WTC11 (cell line): Measurements from ENCODE around the gene UBE2S. TPM values are rescaled to one million over a fixed set of nuclear protein-coding genes. Genes with fewer than 3 reads are reported as not detected.
A peak's percentile ranks its signal among the peaks of the same experiment; 100 is the strongest.

Experiments
- ATAC-seq: fragments of 200-7000 bp; cut with Tn5 transposase; 2 replicates; pipeline ENCODE4 v1.10.0; 2021; ENCODE audit warnings: mild to moderate bottlenecking, moderate library complexity
- CTCF ChIA-PET: fragments of 300-600 bp; sonication (Branson Sonifier 250); formaldehyde crosslinking; loops from one replicate; lab custom pipeline; 2021; ENCODE audit warnings: antibody characterized with exemption; lab: Charles Lee
- POLR2A ChIA-PET: fragments of 350-600 bp; sonication (Branson Sonifier 250); formaldehyde crosslinking; loops from one replicate; lab custom pipeline; 2021; ENCODE audit warnings: antibody characterized with exemption; lab: Charles Lee
- DNase-seq: peaks from one replicate; pipeline ENCODE4 v3.0.0; 2021; ENCODE audit warnings: low spot score
- H3K27ac Mint-ChIP-seq: 2 replicates; pipeline ENCODE4 v1.8.0; 2021; ENCODE audit warnings: mixed read lengths
- H3K27me3 Mint-ChIP-seq: 2 replicates; pipeline ENCODE4 v1.8.0; 2021; ENCODE audit warnings: low read depth, mild to moderate bottlenecking, moderate library complexity, mixed read lengths
- H3K36me3 Mint-ChIP-seq: 2 replicates; pipeline ENCODE4 v1.8.0; 2021; ENCODE audit warnings: mixed read lengths
- H3K4me1 Mint-ChIP-seq: 2 replicates; pipeline ENCODE4 v1.8.0; 2022; ENCODE audit warnings: mixed read lengths
- H3K4me3 Mint-ChIP-seq: 2 replicates; pipeline ENCODE4 v1.8.0; 2021; ENCODE audit warnings: mild to moderate bottlenecking, moderate library complexity, mixed read lengths
- H3K9me3 Mint-ChIP-seq: 2 replicates; pipeline ENCODE4 v1.8.0; 2021; ENCODE audit warnings: mixed read lengths
- CREB1 ChIP-seq: sonication (generic); formaldehyde crosslinking; IDR thresholded peaks from 2 replicates; pipeline ENCODE4 v1.8.0; 2023; ENCODE audit warnings: mild to moderate bottlenecking, missing genetic modification reagents
- GTF2I ChIP-seq: fragments of 250-450 bp; sonication (Bioruptor Pico); conservative IDR thresholded peaks from 2 replicates; pipeline ENCODE4 v1.4.0; 2021; ENCODE audit warnings: mild to moderate bottlenecking
- JAZF1 ChIP-seq: fragments of 250-450 bp; sonication (Bioruptor Pico); IDR thresholded peaks from 2 replicates; pipeline ENCODE4 v1.9.0; 2021; ENCODE audit warnings: moderate library complexity, mild to moderate bottlenecking, inconsistent platforms
- TEAD4 ChIP-seq: sonication (generic); formaldehyde crosslinking; IDR thresholded peaks from 2 replicates; pipeline ENCODE4 v1.8.0; 2022; ENCODE audit warnings: mild to moderate bottlenecking, missing genetic modification reagents
- total RNA-seq: library from RNA; stranded (reverse); gene quantifications from 3 replicates; pipeline ENCODE4 v1.2.3, GENCODE V29; 2021
- TF ChIP-seq, protein P1 (sequence below): sonication (generic); formaldehyde crosslinking; IDR thresholded peaks from 2 replicates; pipeline ENCODE4 v1.8.1; 2022; ENCODE audit warnings: mild to moderate bottlenecking, missing genetic modification reagents, moderate library complexity, borderline replicate concordance
- TF ChIP-seq, protein P2 (sequence below): sonication (generic); formaldehyde crosslinking; IDR thresholded peaks from 2 replicates; pipeline ENCODE4 v1.8.1; 2023; ENCODE audit warnings: mild to moderate bottlenecking, moderate library complexity, missing genetic modification reagents
- TF ChIP-seq, protein P3 (sequence below): sonication (generic); formaldehyde crosslinking; IDR thresholded peaks from 2 replicates; pipeline ENCODE4 v1.8.0; 2022; ENCODE audit warnings: missing genetic modification reagents
- TF ChIP-seq, protein P4 (sequence below): fragments of 200-600 bp; IDR thresholded peaks from 2 replicates; pipeline ENCODE4 v1.8.0; 2022; ENCODE audit warnings: antibody characterized with exemption
- TF ChIP-seq, protein P5 (sequence below): sonication (generic); formaldehyde crosslinking; IDR thresholded peaks from 2 replicates; pipeline ENCODE4 v1.8.1; 2022; ENCODE audit warnings: mild to moderate bottlenecking, moderate library complexity, missing genetic modification reagents

UBE2S gene
- total RNA-seq, 1 experiment from 2014 or later, result 442 TPM

DNA sequence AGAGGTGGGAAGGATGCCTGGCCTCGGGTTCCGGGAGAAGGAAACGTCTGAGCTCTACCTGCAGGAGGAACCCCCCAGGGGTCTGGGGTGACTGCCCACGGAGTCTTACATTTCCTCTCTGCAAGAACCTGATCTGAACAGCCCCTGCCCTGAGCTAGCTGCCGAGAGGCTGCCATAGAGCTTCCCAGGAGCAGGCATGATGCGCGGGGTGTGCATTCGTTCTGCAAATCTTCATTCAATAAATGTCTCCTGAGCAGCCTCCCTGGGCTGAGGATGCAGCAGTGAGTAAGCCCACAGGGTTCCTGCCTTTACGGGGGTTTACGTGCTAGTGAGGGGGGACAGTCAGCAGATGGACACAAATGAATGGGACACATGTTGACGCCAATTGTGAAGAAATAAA is 37.1 kb upstream of the UBE2S start:
- ATAC-seq (no peak), DNase-seq (no peak)
- Mint-ChIP-seq H3K36me3 (no peaks in the 10 kb centered on the region), H3K4me1 (peaks cover 23% of the 10 kb centered on the region), H3K4me3 (no peak overlapping the region), H3K9me3 (no peaks in the 10 kb centered on the region), H3K27me3 (no peaks in the 10 kb centered on the region; the same call in 1 of the 2 replicates), H3K27ac (no peak overlapping the region)
- TF ChIP-seq, protein P1, sequence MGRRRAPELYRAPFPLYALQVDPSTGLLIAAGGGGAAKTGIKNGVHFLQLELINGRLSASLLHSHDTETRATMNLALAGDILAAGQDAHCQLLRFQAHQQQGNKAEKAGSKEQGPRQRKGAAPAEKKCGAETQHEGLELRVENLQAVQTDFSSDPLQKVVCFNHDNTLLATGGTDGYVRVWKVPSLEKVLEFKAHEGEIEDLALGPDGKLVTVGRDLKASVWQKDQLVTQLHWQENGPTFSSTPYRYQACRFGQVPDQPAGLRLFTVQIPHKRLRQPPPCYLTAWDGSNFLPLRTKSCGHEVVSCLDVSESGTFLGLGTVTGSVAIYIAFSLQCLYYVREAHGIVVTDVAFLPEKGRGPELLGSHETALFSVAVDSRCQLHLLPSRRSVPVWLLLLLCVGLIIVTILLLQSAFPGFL (CRISPR knock-in tag), result no peak
- TF ChIP-seq CREB1 (no peak), JAZF1 (CRISPR knock-in tag) (no peak), GTF2I (no peak)
- TF ChIP-seq, protein P2, sequence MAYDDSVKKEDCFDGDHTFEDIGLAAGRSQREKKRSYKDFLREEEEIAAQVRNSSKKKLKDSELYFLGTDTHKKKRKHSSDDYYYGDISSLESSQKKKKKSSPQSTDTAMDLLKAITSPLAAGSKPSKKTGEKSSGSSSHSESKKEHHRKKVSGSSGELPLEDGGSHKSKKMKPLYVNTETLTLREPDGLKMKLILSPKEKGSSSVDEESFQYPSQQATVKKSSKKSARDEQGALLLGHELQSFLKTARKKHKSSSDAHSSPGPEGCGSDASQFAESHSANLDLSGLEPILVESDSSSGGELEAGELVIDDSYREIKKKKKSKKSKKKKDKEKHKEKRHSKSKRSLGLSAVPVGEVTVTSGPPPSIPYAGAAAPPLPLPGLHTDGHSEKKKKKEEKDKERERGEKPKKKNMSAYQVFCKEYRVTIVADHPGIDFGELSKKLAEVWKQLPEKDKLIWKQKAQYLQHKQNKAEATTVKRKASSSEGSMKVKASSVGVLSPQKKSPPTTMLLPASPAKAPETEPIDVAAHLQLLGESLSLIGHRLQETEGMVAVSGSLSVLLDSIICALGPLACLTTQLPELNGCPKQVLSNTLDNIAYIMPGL (CRISPR knock-in tag), result no peak
- TF ChIP-seq, protein P3, sequence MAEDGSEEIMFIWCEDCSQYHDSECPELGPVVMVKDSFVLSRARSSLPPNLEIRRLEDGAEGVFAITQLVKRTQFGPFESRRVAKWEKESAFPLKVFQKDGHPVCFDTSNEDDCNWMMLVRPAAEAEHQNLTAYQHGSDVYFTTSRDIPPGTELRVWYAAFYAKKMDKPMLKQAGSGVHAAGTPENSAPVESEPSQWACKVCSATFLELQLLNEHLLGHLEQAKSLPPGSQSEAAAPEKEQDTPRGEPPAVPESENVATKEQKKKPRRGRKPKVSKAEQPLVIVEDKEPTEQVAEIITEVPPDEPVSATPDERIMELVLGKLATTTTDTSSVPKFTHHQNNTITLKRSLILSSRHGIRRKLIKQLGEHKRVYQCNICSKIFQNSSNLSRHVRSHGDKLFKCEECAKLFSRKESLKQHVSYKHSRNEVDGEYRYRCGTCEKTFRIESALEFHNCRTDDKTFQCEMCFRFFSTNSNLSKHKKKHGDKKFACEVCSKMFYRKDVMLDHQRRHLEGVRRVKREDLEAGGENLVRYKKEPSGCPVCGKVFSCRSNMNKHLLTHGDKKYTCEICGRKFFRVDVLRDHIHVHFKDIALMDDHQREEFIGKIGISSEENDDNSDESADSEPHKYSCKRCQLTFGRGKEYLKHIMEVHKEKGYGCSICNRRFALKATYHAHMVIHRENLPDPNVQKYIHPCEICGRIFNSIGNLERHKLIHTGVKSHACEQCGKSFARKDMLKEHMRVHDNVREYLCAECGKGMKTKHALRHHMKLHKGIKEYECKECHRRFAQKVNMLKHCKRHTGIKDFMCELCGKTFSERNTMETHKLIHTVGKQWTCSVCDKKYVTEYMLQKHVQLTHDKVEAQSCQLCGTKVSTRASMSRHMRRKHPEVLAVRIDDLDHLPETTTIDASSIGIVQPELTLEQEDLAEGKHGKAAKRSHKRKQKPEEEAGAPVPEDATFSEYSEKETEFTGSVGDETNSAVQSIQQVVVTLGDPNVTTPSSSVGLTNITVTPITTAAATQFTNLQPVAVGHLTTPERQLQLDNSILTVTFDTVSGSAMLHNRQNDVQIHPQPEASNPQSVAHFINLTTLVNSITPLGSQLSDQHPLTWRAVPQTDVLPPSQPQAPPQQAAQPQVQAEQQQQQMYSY, result no peak
- TF ChIP-seq, protein P4, sequence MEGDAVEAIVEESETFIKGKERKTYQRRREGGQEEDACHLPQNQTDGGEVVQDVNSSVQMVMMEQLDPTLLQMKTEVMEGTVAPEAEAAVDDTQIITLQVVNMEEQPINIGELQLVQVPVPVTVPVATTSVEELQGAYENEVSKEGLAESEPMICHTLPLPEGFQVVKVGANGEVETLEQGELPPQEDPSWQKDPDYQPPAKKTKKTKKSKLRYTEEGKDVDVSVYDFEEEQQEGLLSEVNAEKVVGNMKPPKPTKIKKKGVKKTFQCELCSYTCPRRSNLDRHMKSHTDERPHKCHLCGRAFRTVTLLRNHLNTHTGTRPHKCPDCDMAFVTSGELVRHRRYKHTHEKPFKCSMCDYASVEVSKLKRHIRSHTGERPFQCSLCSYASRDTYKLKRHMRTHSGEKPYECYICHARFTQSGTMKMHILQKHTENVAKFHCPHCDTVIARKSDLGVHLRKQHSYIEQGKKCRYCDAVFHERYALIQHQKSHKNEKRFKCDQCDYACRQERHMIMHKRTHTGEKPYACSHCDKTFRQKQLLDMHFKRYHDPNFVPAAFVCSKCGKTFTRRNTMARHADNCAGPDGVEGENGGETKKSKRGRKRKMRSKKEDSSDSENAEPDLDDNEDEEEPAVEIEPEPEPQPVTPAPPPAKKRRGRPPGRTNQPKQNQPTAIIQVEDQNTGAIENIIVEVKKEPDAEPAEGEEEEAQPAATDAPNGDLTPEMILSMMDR, result no peak
- ChIA-PET CTCF (interaction anchor here (0.7 to 1.5 kb wide), 3 partner anchors 8 to 208 kb away, joined by 3 to 4 read pairs (median 4); no protein-coding TSS in a partner anchor), POLR2A (interaction anchor here (0.7 to 1.3 kb wide), 3 partner anchors 8 to 125 kb away, joined by 3 to 4 read pairs (median 4); partner anchors contain the start of gene UBE2S)

DNA sequence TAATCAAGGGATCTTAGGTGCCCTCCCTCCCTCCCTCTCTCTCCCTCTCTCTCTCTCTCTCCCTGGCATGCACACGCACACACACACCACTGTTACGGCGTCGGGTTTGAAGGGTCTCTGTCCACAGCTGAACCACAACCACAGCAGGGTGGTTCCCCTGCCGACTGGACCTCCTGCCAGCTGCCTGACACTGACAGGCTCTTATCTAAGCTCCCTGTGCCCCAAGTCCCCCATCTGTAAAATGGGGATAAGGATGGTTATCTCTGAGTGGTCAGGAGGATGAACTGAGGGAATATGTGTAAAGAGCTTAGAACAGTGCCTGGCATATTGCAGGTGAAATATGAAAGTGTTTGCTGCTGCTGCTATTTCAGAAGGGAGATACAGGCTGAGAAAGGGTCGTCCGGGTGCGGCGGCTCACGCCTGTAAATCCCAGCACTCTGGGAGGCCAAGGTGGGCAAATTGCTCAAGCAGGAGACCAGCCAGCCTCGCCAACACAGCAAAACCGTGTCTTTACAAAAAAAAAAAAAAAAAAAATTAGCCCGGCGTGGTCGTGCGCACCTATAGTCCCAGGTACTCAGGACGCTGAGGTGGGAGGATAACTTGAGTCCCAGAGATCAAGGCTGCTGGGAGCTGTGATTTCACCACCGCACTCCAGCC is 36.4 kb upstream of the UBE2S start:
- DNase-seq (no peak), ATAC-seq (no peak)
- ChIA-PET POLR2A (interaction anchor here (0.7 to 1.3 kb wide), 3 partner anchors 9 to 124 kb away, joined by 3 to 4 read pairs (median 4); partner anchors contain the start of gene UBE2S), CTCF (interaction anchor here (1.1 to 1.5 kb wide), 2 partner anchors 9 to 26 kb away, joined by 4 read pairs; no protein-coding TSS in a partner anchor)
- no peaks in the 10 kb centered on the region for H3K36me3 Mint-ChIP-seq
- peak overlapping the region; percentile 68 for H3K4me3 Mint-ChIP-seq
- no peaks in the 10 kb centered on the region for H3K9me3 Mint-ChIP-seq
- H3K4me1 Mint-ChIP-seq, result peaks cover 23% of the 10 kb centered on the region
- TF ChIP-seq, protein P5, sequence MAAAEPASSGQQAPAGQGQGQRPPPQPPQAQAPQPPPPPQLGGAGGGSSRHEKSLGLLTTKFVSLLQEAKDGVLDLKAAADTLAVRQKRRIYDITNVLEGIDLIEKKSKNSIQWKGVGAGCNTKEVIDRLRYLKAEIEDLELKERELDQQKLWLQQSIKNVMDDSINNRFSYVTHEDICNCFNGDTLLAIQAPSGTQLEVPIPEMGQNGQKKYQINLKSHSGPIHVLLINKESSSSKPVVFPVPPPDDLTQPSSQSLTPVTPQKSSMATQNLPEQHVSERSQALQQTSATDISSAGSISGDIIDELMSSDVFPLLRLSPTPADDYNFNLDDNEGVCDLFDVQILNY (CRISPR knock-in tag), result no peak
- peak; percentile 27; the same call in 1 of the 2 replicates for TF ChIP-seq TEAD4 (CRISPR knock-in tag)
- H3K27ac Mint-ChIP-seq, result no peak overlapping the region
- no peaks in the 10 kb centered on the region; the same call in 1 of the 2 replicates for H3K27me3 Mint-ChIP-seq
